OCI-LY1 (cell line): ENCODE data around the gene ZRANB2.

Source experiments
- H2AFZ ChIP-seq: fragments of 200-600 bp; sonication (generic), shearing (Covaris generic); 2 replicates; pipeline ENCODE4 v1.6.0; 2014; ENCODE audit warnings: antibody characterized with exemption, mild to moderate bottlenecking, low read length
- H3F3A ChIP-seq: fragments of 200-600 bp; sonication (generic), shearing (Covaris generic); 2 replicates; pipeline ENCODE4 v1.6.0; 2014; ENCODE audit warnings: mild to moderate bottlenecking, antibody characterized with exemption, low read length, moderate library complexity; ENCODE audit not compliant: insufficient read depth
- H3K27ac ChIP-seq: fragments of 200-600 bp; sonication (generic); 2 replicates; pipeline ENCODE4 v1.5.1; 2014; ENCODE audit warnings: low read length, mixed run types, mild to moderate bottlenecking, low read depth; ENCODE audit not compliant: poor library complexity, severe bottlenecking
- H3K27me3 ChIP-seq: fragments of 200-600 bp; sonication (generic); 2 replicates; pipeline ENCODE4 v1.6.0; 2014; ENCODE audit warnings: antibody characterized with exemption, mild to moderate bottlenecking, low read length, moderate library complexity; ENCODE audit not compliant: insufficient read depth
- H3K36me3 ChIP-seq: fragments of 200-600 bp; sonication (generic); 2 replicates; pipeline ENCODE4 v1.6.1; 2014; ENCODE audit warnings: mild to moderate bottlenecking, antibody characterized with exemption, low read length, moderate library complexity, mixed read lengths; ENCODE audit not compliant: insufficient read depth
- H3K4me1 ChIP-seq: fragments of 200-600 bp; sonication (generic); 2 replicates; pipeline ENCODE4 v1.5.1; 2014; ENCODE audit warnings: mild to moderate bottlenecking, low read length, moderate library complexity; ENCODE audit not compliant: insufficient read depth, severe bottlenecking
- H3K4me2 ChIP-seq: fragments of 200-600 bp; sonication (generic), shearing (Covaris generic); 2 replicates; pipeline ENCODE4 v1.6.1; 2014; ENCODE audit warnings: low read length
- H3K4me3 ChIP-seq: fragments of 200-600 bp; sonication (generic); 2 replicates; pipeline ENCODE4 v1.5.1; 2014; ENCODE audit warnings: low read length, low read depth, mild to moderate bottlenecking, mixed read lengths; ENCODE audit not compliant: poor library complexity, severe bottlenecking
- H3K79me2 ChIP-seq: fragments of 200-600 bp; shearing (Covaris generic); 2 replicates; pipeline ENCODE4 v1.6.1; 2016; ENCODE audit warnings: mixed run types, low read length, mixed read lengths; ENCODE audit not compliant: insufficient read depth
- H3K9ac ChIP-seq: fragments of 200-600 bp; sonication (generic), shearing (Covaris generic); 2 replicates; pipeline ENCODE4 v1.6.1; 2014; ENCODE audit warnings: mild to moderate bottlenecking, low read length, mixed read lengths
- H3K9me2 ChIP-seq: fragments of 200-600 bp; sonication (generic), shearing (Covaris generic); 2 replicates; pipeline ENCODE4 v1.6.1; 2014; ENCODE audit warnings: low read depth, mild to moderate bottlenecking, low read length, mixed read lengths
- H3K9me3 ChIP-seq: fragments of 200-600 bp; shearing (Covaris generic); 2 replicates; pipeline ENCODE4 v1.6.1; 2014; ENCODE audit warnings: low read length, mixed read lengths
- H4K20me1 ChIP-seq: fragments of 200-600 bp; sonication (generic), shearing (Covaris generic); 2 replicates; pipeline ENCODE4 v1.6.0; 2016; ENCODE audit warnings: mild to moderate bottlenecking, low read length; ENCODE audit not compliant: insufficient read depth
- CTCF ChIP-seq: fragments of 200-600 bp; sonication (generic), shearing (Covaris generic); IDR thresholded peaks from 2 replicates; pipeline ENCODE4 v1.5.1; 2017; ENCODE audit warnings: mild to moderate bottlenecking, antibody characterized with exemption, low read length, moderate library complexity, mixed read lengths
- EZH2 ChIP-seq: fragments of 200-600 bp; sonication (generic), shearing (Covaris generic); IDR thresholded peaks from 2 replicates; pipeline ENCODE4 v1.8.0; 2017; ENCODE audit warnings: borderline replicate concordance, mixed run types, mild to moderate bottlenecking, antibody characterized with exemption, low read length, moderate library complexity, mixed read lengths

Gene ZRANB2

GRCh38 chr1:71047635-71048607, 32.9 kb downstream of the ZRANB2 start, which contains the start of gene PTGER3:
Gene PTGER3, minus strand, starts transcription at chr1:71047816. Its CDS starts 239 bp downstream, at chr1:71047577.
- Histone ChIP-seq H3K9me3 (no peaks in the 10 kb centered on the region), H3K27ac (no peak within 1 kb of the TSS), H3F3A (no peaks in the 10 kb centered on the region), H3K4me2 (no peak within 1 kb of the TSS), H3K79me2 (no peaks in the 10 kb centered on the region), H3K9ac (no peak within 1 kb of the TSS), H3K9me2 (no peaks in the 10 kb centered on the region), H3K27me3 (no peaks in the 10 kb centered on the region), H4K20me1 (no peaks in the 10 kb centered on the region), H3K36me3 (no peaks in the 10 kb centered on the region), H3K4me1 (no peaks in the 10 kb centered on the region), H2AFZ (no peak within 1 kb of the TSS), H3K4me3 (no peak within 1 kb of the TSS)
- TF ChIP-seq EZH2 (no peak), CTCF (no peak)

DNA sequence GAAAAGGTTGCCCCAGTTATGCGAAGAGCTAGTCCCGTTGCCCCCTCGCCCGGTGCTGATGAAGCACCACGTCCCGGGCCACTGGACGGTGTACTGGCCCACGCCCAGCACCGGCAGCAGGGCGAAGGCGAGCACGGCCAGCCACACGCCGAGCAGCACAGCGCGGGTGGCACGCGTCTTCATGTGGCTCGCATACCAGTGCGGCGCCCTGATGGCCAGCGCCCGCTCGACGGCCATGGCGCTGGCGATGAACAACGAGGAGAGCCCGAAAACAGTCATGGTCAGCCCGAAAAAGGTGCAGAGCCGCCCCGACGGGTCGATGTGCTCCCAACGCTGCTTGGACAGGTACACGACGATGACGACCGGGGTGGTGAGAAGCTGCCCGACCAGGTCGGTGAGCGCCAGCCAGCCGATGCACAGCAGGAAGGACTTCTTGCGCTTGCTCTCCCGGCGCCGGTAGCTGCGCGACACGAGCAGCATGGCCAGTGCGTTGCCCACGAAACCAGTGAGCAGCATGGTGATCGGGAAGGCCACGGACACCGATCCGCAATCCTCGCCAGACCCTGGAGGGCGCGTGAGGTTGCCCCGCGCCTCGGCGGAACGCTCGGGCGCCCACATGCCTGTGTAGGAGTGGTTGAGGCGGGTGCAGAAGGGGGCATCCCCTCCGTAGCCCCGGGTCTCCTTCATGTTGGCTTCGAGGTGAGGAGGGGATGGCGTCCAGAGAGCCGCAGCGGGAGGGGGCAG, 33.8 kb downstream of the ZRANB2 start:
- no peak overlapping the region for H3K9ac ChIP-seq
- no peak overlapping the region for H3K4me2 ChIP-seq
- TF ChIP-seq EZH2 (no peak), CTCF (no peak)
- no peaks in the 10 kb centered on the region for H3K9me2 ChIP-seq
- no peaks in the 10 kb centered on the region for H3K36me3 ChIP-seq
- no peaks in the 10 kb centered on the region for H3K4me1 ChIP-seq
- H2AFZ ChIP-seq = no peak overlapping the region
- no peaks in the 10 kb centered on the region for H3K9me3 ChIP-seq
- H4K20me1 ChIP-seq = no peaks in the 10 kb centered on the region
- no peak overlapping the region for H3K27ac ChIP-seq
- H3K79me2 ChIP-seq = no peaks in the 10 kb centered on the region
- H3F3A ChIP-seq = no peaks in the 10 kb centered on the region
- no peak overlapping the region for H3K4me3 ChIP-seq
- H3K27me3 ChIP-seq = no peaks in the 10 kb centered on the region

DNA sequence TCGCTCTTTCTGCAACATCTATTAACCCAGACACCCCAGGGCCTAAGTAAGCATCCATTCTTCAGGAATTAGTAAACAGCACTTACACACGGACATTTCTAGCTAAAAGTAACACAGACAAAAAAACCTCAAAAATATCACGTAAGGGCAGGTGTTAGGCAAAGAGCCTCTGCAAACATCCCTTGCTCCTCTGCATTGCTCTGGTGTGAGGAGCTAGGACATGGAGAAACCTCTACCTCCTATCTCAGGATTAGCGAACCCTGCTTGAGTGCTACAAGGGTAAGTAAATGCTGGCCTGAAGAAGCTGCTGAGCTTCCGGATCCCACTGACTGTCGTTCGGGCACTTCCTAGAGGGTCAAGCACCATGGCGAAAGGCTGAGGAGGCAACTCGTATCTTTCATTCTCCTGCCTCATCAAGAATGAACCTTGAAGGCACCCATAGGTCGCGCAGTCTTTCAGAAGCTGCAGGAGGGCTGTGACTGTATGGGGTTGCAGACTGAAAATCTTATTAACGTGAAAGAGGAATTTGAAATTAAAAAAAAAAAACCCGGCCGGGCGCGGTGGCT, 35.3 kb downstream of the ZRANB2 start:
- Histone ChIP-seq H3K36me3 (no peaks in the 10 kb centered on the region), H3K27me3 (no peaks in the 10 kb centered on the region), H4K20me1 (no peaks in the 10 kb centered on the region), H3K4me2 (no peak overlapping the region), H3K9ac (no peak overlapping the region), H3K4me1 (no peaks in the 10 kb centered on the region), H3K9me2 (no peaks in the 10 kb centered on the region), H3K27ac (no peak overlapping the region), H3K79me2 (no peaks in the 10 kb centered on the region), H3K4me3 (no peak overlapping the region), H2AFZ (no peak overlapping the region), H3K9me3 (no peaks in the 10 kb centered on the region), H3F3A (no peaks in the 10 kb centered on the region)
- no peak for TF ChIP-seq CTCF
